Germinal center (tissue), 1 donor: Measurements from ENCODE around the gene KCNH1.
"Not testable (repeated sequence)": the region's sequence is repeated elsewhere in the genome, so short reads cannot be mapped to it uniquely, and the experiment has no call there.

Experiments used
- DNase-seq: peaks from one replicate; pipeline ENCODE4 v3.0.0; 2012; ENCODE audit warnings: mixed read lengths, low spot score

KCNH1 gene

GRCh38 chr1:211095381-211095780 lies 38.6 kb downstream of the KCNH1 start:
- no peak for DNase-seq

- no peak for DNase-seq
These were observed 41.0 kb downstream of the KCNH1 start for GRCh38 chr1:211092955-211093354.

- no peak for DNase-seq
These were observed 42.1 kb downstream of the KCNH1 start for GRCh38 chr1:211091867-211092266.

GRCh38 chr1:211089536-211089935 lies 44.4 kb downstream of the KCNH1 start:
- DNase-seq: no peak

GRCh38 chr1:211088156-211088555 lies 45.8 kb downstream of the KCNH1 start:
- DNase-seq: no peak

GRCh38 chr1:211082824-211083223 lies 51.1 kb downstream of the KCNH1 start:
- no peak for DNase-seq

GRCh38 chr1:211081447-211081846 lies 52.5 kb downstream of the KCNH1 start:
- DNase-seq: not testable (repeated sequence)

GRCh38 chr1:211068976-211069375 lies 65.0 kb downstream of the KCNH1 start:
- no peak for DNase-seq

- DNase-seq: no peak
These were observed 67.1 kb downstream of the KCNH1 start for GRCh38 chr1:211066781-211067384.

- DNase-seq: not testable (repeated sequence)
These were observed 92.1 kb downstream of the KCNH1 start for GRCh38 chr1:211041838-211042237.

- DNase-seq: no peak
These were observed 96.9 kb downstream of the KCNH1 start for GRCh38 chr1:211037095-211037494.

- DNase-seq: no peak
These were observed 97.4 kb downstream of the KCNH1 start for GRCh38 chr1:211036381-211037060.

GRCh38 chr1:211035821-211036380 lies 98.0 kb downstream of the KCNH1 start:
- no peak for DNase-seq

- no peak for DNase-seq
These were observed 99.9 kb downstream of the KCNH1 start for GRCh38 chr1:211033921-211034525.

- DNase-seq: no peak
These were observed 109.0 kb downstream of the KCNH1 start for GRCh38 chr1:211024901-211025300.

GRCh38 chr1:211019266-211019665 lies 114.7 kb downstream of the KCNH1 start:
- DNase-seq: no peak

- no peak for DNase-seq
These were observed 115.3 kb downstream of the KCNH1 start for GRCh38 chr1:211018690-211019089.

- no peak for DNase-seq
These were observed 116.8 kb downstream of the KCNH1 start for GRCh38 chr1:211017075-211017718.

GRCh38 chr1:211014275-211014674 lies 119.7 kb downstream of the KCNH1 start:
- DNase-seq: no peak

- no peak for DNase-seq
These were observed 120.4 kb downstream of the KCNH1 start for GRCh38 chr1:211013346-211014240.

- DNase-seq: not testable (repeated sequence)
These were observed 122.8 kb downstream of the KCNH1 start for GRCh38 chr1:211011128-211011527.

GRCh38 chr1:211009944-211010343 lies 124.0 kb downstream of the KCNH1 start:
- DNase-seq: no peak
